Head of caudate nucleus (tissue), 42 donors: ENCODE measurements around the gene C5orf58.

Source experiments
- DNase-seq, 42 donors: peaks; one replicate each; pipeline versions ENCODE4 v3.0.0 to v3.0.0-alpha.2; 2020 to 2021; ENCODE audit warnings: mixed read lengths in 7 of 42
- intact Hi-C: fragments of 100-400 bp; cut with DNase I; formaldehyde crosslinking; loops from one replicate; pipeline ENCODE4 v1.15.0; 2022

Gene C5orf58

GRCh38 chr5:170292179-170293104 lies 59.7 kb downstream of the C5orf58 start:
- intact Hi-C loops: no loop called here
- DNase-seq: no peak

DNA sequence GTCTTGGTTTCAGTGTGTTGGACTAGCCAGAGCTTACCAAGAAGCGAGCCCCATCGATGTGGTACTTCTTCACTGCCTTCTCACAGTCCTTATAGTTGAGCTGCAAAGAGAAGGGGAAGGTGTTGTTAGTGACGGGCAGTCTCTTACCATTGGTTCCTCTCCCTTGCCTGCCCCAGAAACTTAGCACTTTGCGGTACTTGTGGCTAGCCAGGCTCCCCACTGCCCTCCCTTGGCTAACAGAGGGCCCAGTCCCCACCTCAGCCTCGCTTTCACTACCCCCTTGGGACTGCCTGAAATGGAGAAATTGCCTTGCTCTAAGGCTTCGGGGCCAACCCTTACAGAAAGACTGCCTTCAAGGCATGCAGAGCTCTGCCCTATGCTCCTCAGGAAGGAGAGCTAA lies 60.5 kb downstream of the C5orf58 start:
- peak in 31 of 42 donors; percentile 21 to 75 (median 48) for DNase-seq
- intact Hi-C loops: no loop called here

DNA sequence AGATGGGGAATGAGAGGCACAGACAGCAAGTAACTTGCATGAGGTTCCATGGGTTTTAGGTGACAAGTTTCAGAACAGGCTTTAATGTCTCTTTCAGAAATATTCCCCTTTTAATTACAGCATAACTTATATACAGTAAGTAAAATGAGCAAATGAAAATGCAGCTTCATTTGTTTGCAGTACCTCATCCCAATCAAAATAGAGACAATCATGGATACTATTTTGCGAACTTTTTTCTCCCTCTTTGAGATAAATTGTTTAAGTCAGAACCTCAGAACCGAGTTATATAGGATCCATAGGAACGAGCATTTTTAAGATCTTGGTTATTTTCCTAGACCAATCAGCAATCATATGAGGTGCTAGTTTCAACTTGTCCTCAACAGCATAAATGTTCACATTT lies 61.3 kb downstream of the C5orf58 start:
- DNase-seq: no peak
- intact Hi-C loops: no loop called here

- intact Hi-C loops: no loop called here
- DNase-seq: no peak
Measured at GRCh38 chr5:170294556-170294955, 61.8 kb downstream of the C5orf58 start.
